GM23338 (cell line): ENCODE measurements around the gene IRX2. TPM values are rescaled to one million over a fixed set of nuclear protein-coding genes. Genes with fewer than 3 reads are reported as not detected.

Experiments
- ATAC-seq: fragments of 200-7000 bp; cut with Tn5 transposase; 3 replicates; pipeline ENCODE4 v1.9.1; 2020
- DNase-seq: peaks from one replicate; pipeline ENCODE4 v3.0.0-alpha.2; 2015; ENCODE audit warnings: low spot score
- H2AFZ ChIP-seq: fragments of 200-600 bp; sonication (generic); 2 replicates; pipeline ENCODE4 v1.8.0; 2016; ENCODE audit warnings: antibody characterized with exemption, mild to moderate bottlenecking, moderate library complexity
- H3F3A ChIP-seq: fragments of 200-600 bp; sonication (generic); replicated peaks from 2 replicates; pipeline ENCODE4 v1.8.0; 2017; ENCODE audit warnings: antibody characterized with exemption, mixed run types, low read depth
- H3K27ac ChIP-seq: fragments of 200-600 bp; sonication (generic); 2 replicates; pipeline ENCODE4 v1.6.1; 2016; ENCODE audit warnings: low read depth
- H3K27me3 ChIP-seq: fragments of 200-600 bp; sonication (generic); 2 replicates; pipeline ENCODE4 v1.8.0; 2016; ENCODE audit warnings: mild to moderate bottlenecking, mixed run types, moderate library complexity; ENCODE audit not compliant: insufficient read depth
- H3K36me3 ChIP-seq: fragments of 200-600 bp; sonication (generic); 2 replicates; pipeline ENCODE4 v1.8.0; 2016; ENCODE audit warnings: mild to moderate bottlenecking; ENCODE audit not compliant: insufficient read depth
- H3K4me1 ChIP-seq: fragments of 200-600 bp; sonication (generic); 2 replicates; pipeline ENCODE4 v1.8.0; 2016; ENCODE audit warnings: mild to moderate bottlenecking, moderate library complexity; ENCODE audit not compliant: insufficient read depth
- H3K4me2 ChIP-seq: fragments of 200-600 bp; sonication (generic); 2 replicates; pipeline ENCODE4 v1.7.1; 2017; ENCODE audit warnings: mixed run types
- H3K4me3 ChIP-seq: fragments of 200-600 bp; sonication (generic); 2 replicates; pipeline ENCODE4 v1.6.1; 2016; ENCODE audit warnings: mixed run types
- H3K79me2 ChIP-seq: fragments of 200-600 bp; sonication (generic); replicated peaks from 2 replicates; pipeline ENCODE4 v1.8.0; 2017; ENCODE audit warnings: mild to moderate bottlenecking; ENCODE audit not compliant: insufficient read depth
- H3K9me2 ChIP-seq: fragments of 200-600 bp; sonication (generic); 2 replicates; pipeline ENCODE4 v1.8.0; 2017; ENCODE audit not compliant: insufficient read depth
- H4K20me1 ChIP-seq: fragments of 200-600 bp; sonication (generic); replicated peaks from 2 replicates; pipeline ENCODE4 v1.8.0; 2017; ENCODE audit warnings: mild to moderate bottlenecking; ENCODE audit not compliant: insufficient read depth
- H3K27ac Mint-ChIP-seq: 2 replicates; pipeline ENCODE4 v1.8.0; 2020; ENCODE audit warnings: inconsistent platforms, mild to moderate bottlenecking, moderate library complexity, mixed read lengths
- H3K27me3 Mint-ChIP-seq: 3 replicates; pipeline ENCODE4 v1.8.0; 2022; ENCODE audit warnings: low read depth, mild to moderate bottlenecking, moderate library complexity, mixed read lengths, inconsistent platforms; ENCODE audit not compliant: insufficient read depth, poor library complexity
- H3K36me3 Mint-ChIP-seq: 3 replicates; pipeline ENCODE4 v1.8.0; 2021; ENCODE audit warnings: low read depth, mild to moderate bottlenecking, inconsistent platforms, moderate library complexity, mixed read lengths
- H3K4me1 Mint-ChIP-seq: 3 replicates; pipeline ENCODE4 v1.8.0; 2020; ENCODE audit warnings: mild to moderate bottlenecking, inconsistent platforms, mixed read lengths
- H3K4me3 Mint-ChIP-seq: 3 replicates; pipeline ENCODE4 v1.8.0; 2021; ENCODE audit warnings: moderate library complexity, mild to moderate bottlenecking, inconsistent platforms, mixed read lengths
- H3K9me3 Mint-ChIP-seq: 3 replicates; pipeline ENCODE4 v1.8.0; 2020; ENCODE audit warnings: moderate library complexity, mild to moderate bottlenecking, inconsistent platforms, mixed read lengths
- CREB1 ChIP-seq: fragments of 250-450 bp; sonication (Bioruptor Pico); IDR thresholded peaks from 2 replicates; pipeline ENCODE4 v1.5.0; 2020; ENCODE audit warnings: low read depth, mild to moderate bottlenecking, moderate library complexity
- CTCF ChIP-seq, 2 experiments: fragments of 200-600 bp in 1 of 2; sonication (generic) in 1 of 2; conservative IDR thresholded peaks; 2 replicates each; pipeline versions ENCODE4 v1.5.1 to v1.6.1; 2016 to 2017; ENCODE audit warnings: antibody characterized with exemption in 2 of 2, low read depth in 2 of 2, mild to moderate bottlenecking in 2 of 2, moderate library complexity in 1 of 2
- EZH2 ChIP-seq: fragments of 200-600 bp; sonication (generic); IDR thresholded peaks from one replicate; pipeline ENCODE4 v1.8.0; 2017; ENCODE audit warnings: antibody characterized with exemption, mild to moderate bottlenecking, low read depth; ENCODE audit not compliant: unreplicated experiment
- EZH2phosphoT487 ChIP-seq: fragments of 200-600 bp; sonication (generic); IDR thresholded peaks from one replicate; pipeline ENCODE4 v1.8.1; 2018; ENCODE audit warnings: antibody characterized with exemption; ENCODE audit not compliant: unreplicated experiment
- JUNB ChIP-seq: IDR thresholded peaks from one replicate; pipeline ENCODE4 v1.6.1; 2016; ENCODE audit warnings: antibody characterized with exemption; ENCODE audit not compliant: unreplicated experiment
- STAT1 ChIP-seq: IDR thresholded peaks from one replicate; pipeline ENCODE4 v1.6.1; 2016; ENCODE audit warnings: antibody characterized with exemption; ENCODE audit not compliant: unreplicated experiment
- ZNF114 ChIP-seq: fragments of 250-450 bp; sonication (Bioruptor Pico); IDR thresholded peaks from 2 replicates; pipeline ENCODE4 v1.5.0; 2020; ENCODE audit warnings: mild to moderate bottlenecking, moderate library complexity
- ZNF331 ChIP-seq: fragments of 250-450 bp; sonication (Bioruptor Pico); IDR thresholded peaks from 2 replicates; pipeline ENCODE4 v1.5.0; 2020; ENCODE audit warnings: low read depth, mild to moderate bottlenecking, moderate library complexity
- ZNF462 ChIP-seq: fragments of 250-450 bp; sonication (Bioruptor Pico); IDR thresholded peaks from 2 replicates; pipeline ENCODE4 v1.5.0; 2020; ENCODE audit warnings: mild to moderate bottlenecking, moderate library complexity
- polyA plus RNA-seq: library from polyadenylated mRNA; unstranded; fragments of >200 nt; fragmentation: Nextera tagmentation; extraction: Ambion mirVana; gene quantifications from 2 replicates; pipeline ENCODE4 v1.2.1, GENCODE V29; 2016
- total RNA-seq: library from RNA; depleted of rRNA; stranded (reverse); fragments of >200 nt; shearing (Covaris generic); gene quantifications from 2 replicates; pipeline ENCODE4 v1.2.3, GENCODE V29; 2014
- TF ChIP-seq, protein P1 (sequence below): IDR thresholded peaks from one replicate; pipeline ENCODE4 v1.6.1; 2018; ENCODE audit warnings: antibody characterized with exemption; ENCODE audit not compliant: unreplicated experiment

IRX2 gene
- total and polyA plus RNA-seq, 2 experiments from 2014 or later = 13.6 to 25.3 TPM

DNA sequence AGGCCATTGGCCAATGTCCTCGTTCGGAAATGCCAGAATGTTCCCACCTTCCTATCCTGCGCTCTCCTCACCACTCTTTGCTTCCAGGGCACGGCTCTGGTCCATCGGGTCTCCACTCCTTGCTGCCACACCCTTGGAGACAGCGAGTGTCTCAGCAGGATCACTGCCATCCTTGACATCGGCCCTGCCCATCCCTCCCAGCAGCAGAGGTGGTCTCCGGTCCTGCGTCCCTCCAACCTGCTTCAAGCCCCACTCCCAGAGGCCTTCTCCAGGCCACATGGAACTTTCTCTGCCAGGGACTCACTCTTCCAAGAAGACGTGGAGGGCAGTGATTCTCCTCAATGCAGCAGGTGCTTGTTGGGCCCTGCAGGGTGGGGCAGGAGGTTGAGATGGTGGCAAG is 42.7 kb downstream of the IRX2 start:
- Mint-ChIP-seq H3K4me3 (no peak overlapping the region), H3K36me3 (no peaks in the 10 kb centered on the region), H3K4me1 (peaks cover 9% of the 10 kb centered on the region), H3K27me3 (peaks cover 11% of the 10 kb centered on the region), H3K27ac (no peak overlapping the region), H3K9me3 (no peaks in the 10 kb centered on the region; the same call in 2 of the 3 replicates)
- Histone ChIP-seq H3K9me2 (no peaks in the 10 kb centered on the region), H3K27me3 (no peaks in the 10 kb centered on the region), H3K4me2 (no peak overlapping the region), H3K27ac (no peak overlapping the region), H2AFZ (no peak overlapping the region), H3F3A (no peaks in the 10 kb centered on the region), H3K4me3 (no peak overlapping the region), H3K4me1 (no peaks in the 10 kb centered on the region; the same call in 1 of the 2 replicates), H3K36me3 (no peaks in the 10 kb centered on the region), H4K20me1 (no peaks in the 10 kb centered on the region), H3K79me2 (no peaks in the 10 kb centered on the region)
- DNase-seq (no peak), ATAC-seq (no peak)
- TF ChIP-seq JUNB (no peak), ZNF331 (no peak), EZH2phosphoT487 (no peak), EZH2 (no peak), CREB1 (no peak), STAT1 (no peak), ZNF114 (CRISPR knock-in tag) (no peak)
- TF ChIP-seq, protein P1, sequence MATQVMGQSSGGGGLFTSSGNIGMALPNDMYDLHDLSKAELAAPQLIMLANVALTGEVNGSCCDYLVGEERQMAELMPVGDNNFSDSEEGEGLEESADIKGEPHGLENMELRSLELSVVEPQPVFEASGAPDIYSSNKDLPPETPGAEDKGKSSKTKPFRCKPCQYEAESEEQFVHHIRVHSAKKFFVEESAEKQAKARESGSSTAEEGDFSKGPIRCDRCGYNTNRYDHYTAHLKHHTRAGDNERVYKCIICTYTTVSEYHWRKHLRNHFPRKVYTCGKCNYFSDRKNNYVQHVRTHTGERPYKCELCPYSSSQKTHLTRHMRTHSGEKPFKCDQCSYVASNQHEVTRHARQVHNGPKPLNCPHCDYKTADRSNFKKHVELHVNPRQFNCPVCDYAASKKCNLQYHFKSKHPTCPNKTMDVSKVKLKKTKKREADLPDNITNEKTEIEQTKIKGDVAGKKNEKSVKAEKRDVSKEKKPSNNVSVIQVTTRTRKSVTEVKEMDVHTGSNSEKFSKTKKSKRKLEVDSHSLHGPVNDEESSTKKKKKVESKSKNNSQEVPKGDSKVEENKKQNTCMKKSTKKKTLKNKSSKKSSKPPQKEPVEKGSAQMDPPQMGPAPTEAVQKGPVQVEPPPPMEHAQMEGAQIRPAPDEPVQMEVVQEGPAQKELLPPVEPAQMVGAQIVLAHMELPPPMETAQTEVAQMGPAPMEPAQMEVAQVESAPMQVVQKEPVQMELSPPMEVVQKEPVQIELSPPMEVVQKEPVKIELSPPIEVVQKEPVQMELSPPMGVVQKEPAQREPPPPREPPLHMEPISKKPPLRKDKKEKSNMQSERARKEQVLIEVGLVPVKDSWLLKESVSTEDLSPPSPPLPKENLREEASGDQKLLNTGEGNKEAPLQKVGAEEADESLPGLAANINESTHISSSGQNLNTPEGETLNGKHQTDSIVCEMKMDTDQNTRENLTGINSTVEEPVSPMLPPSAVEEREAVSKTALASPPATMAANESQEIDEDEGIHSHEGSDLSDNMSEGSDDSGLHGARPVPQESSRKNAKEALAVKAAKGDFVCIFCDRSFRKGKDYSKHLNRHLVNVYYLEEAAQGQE = no peak

- no peaks in the 10 kb centered on the region for H4K20me1 ChIP-seq
- H2AFZ ChIP-seq = no peak overlapping the region
- H3K27me3 Mint-ChIP-seq = peaks cover 11% of the 10 kb centered on the region
- H3K4me2 ChIP-seq = no peak overlapping the region
- no peaks in the 10 kb centered on the region for H3K27me3 ChIP-seq
- no peaks in the 10 kb centered on the region for H3K36me3 ChIP-seq
- no peak for TF ChIP-seq ZNF331
- TF ChIP-seq EZH2 = no peak
- no peak for TF ChIP-seq ZNF462 (CRISPR knock-in tag)
- no peak for TF ChIP-seq CTCF (conservative IDR thresholded peaks at IDR 0.05; ENCODE audit: low read depth in 2 of 2)
- H3K4me3 Mint-ChIP-seq = no peak overlapping the region
- peaks cover 9% of the 10 kb centered on the region for H3K4me1 Mint-ChIP-seq
- no peaks in the 10 kb centered on the region for H3K9me2 ChIP-seq
- H3K4me3 ChIP-seq = no peak overlapping the region
- no peaks in the 10 kb centered on the region for H3K79me2 ChIP-seq
- H3K9me3 Mint-ChIP-seq = no peaks in the 10 kb centered on the region; the same call in 2 of the 3 replicates
- H3K4me1 ChIP-seq = no peaks in the 10 kb centered on the region; the same call in 1 of the 2 replicates
- ATAC-seq = no peak
- no peak overlapping the region for H3K27ac Mint-ChIP-seq
- DNase-seq = no peak
- H3K36me3 Mint-ChIP-seq = no peaks in the 10 kb centered on the region
- H3K27ac ChIP-seq = no peak overlapping the region
- no peaks in the 10 kb centered on the region for H3F3A ChIP-seq
Observed at GRCh38 chr5:2708132-2708531, 43.3 kb downstream of the IRX2 start.
